NCI-H2081 treated with DMSO at 0.1 percent for 48 hours (cell line): ENCODE results near the gene CYSLTR2.

Experiments used
- DNase-seq: peaks from one replicate; lab custom pipeline; 2025; lab: John Stamatoyannopoulos, UW

Gene CYSLTR2

GRCh38 chr13:48739386-48739964 lies 85.7 kb downstream of the CYSLTR2 start:
- DNase-seq, result no peak

DNA sequence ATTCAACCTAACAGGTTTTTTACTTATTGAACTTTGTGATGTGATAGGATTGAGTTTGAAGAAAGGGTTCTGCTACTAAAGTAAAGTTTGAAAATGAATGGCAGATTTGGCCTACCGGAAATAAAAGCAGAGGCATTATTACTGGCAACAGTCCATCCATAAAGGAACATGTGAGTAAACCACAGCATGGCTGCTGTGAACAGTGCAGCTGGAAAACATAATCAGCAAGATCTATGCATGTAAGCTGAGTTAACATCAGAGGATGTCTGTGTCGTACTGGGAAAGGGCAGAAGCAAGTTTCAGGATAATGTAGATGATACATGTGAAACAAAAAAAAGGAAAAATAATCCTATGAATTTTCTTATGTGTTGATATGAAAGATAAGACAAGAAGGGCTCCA lies 87.6 kb downstream of the CYSLTR2 start:
- DNase-seq, result no peak

- no peak for DNase-seq
Measured at GRCh38 chr13:48746821-48747220, 93.1 kb downstream of the CYSLTR2 start.

DNA sequence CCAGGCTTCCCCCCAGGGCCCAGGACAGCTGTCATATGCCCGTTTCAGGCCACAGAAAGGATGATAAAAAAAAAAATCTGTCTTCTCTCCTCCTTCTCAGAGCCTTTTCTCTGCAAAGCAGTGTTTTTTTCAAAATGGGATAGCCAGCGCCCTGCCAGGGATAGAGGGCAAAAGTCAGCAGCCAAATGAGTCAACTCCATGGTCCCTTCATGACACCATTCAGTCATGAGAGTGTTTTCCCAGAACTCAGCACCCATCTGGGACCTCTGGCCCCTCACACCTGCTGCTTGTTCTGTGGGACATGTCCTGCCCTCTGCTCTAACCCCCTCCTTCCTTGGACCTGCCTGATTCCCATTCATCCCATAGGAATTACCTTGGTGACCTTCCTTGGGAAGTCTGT lies 95.0 kb downstream of the CYSLTR2 start:
- no peak for DNase-seq

DNA sequence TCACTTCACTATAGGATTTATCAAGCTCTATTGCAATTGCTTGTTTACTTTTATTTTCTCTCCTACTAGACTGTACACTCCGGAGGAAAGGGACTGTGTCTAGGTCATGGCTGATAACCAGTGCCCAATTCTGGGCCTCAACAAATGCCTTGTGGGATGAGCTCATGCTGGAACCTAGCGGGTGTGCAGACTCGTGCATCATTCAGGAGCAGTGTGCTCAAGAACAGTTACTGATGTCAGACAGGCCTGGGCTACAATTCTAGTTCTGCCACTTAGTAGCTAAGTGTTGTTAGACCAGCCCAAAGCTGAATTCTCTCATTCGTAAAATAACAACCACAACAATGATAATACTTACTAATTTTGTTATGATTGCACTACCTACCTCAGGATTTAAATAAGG lies 95.4 kb downstream of the CYSLTR2 start:
- DNase-seq, result no peak

- DNase-seq, result no peak
Measured at GRCh38 chr13:48749699-48750473, 96.2 kb downstream of the CYSLTR2 start.

DNA sequence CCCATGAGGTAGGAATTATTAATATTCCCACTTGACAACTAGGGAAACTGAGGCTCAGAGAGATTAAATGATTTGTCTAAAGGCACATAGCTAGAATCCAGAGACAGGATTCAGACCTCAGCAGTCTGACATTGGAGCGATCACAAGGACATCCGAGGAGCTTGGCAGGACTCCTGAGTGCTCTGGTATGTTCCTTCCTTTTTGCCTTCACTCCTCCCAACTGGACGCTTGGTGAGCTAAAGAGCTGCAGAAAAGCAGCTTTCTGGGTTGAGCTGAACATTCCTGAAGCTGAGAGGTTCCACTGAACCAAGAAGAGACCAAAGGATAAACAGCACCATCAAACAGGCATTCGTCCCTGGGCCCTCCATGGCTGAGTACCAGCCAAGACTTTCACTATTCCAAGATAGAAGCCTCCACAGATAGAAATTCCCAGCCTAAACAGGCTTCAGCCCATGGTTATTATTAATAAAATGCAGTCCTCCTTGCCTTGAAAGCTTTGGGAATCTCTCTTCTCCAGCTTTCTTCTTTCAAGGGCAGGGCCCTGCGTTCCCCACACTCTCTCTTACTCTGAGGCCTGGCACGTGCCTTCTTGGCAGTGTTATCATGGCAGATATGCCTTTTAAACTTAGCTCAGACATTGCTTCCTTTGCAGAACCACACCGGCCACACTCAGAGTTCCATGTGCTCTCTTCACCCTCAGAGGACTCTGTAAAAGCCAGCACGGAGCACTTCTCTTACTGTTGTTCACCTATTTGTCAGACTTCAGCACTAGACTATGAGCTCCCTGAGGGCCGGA lies 97.1 kb downstream of the CYSLTR2 start:
- no peak for DNase-seq

- DNase-seq, result no peak
Measured at GRCh38 chr13:48760626-48761025, 106.9 kb downstream of the CYSLTR2 start.
